HL-60 (cell line): Measurements from ENCODE around the gene ZNHIT6.

Experiments used
- DNase-seq, 2 experiments: peaks; one replicate each; pipeline ENCODE4 v3.0.0-alpha.2; 2010 to 2020; ENCODE audit warnings: low read depth in 1 of 2, low spot score in 1 of 2
- H3K27ac ChIP-seq: fragments of 250-450 bp; sonication (Bioruptor Pico); replicated peaks from 2 replicates; pipeline ENCODE4 v1.5.1; 2020; ENCODE audit warnings: mild to moderate bottlenecking, moderate library complexity
- H3K27me3 ChIP-seq: fragments of 250-450 bp; sonication (Bioruptor Pico); 2 replicates; pipeline ENCODE4 v1.5.1; 2021; ENCODE audit warnings: mild to moderate bottlenecking, moderate library complexity; ENCODE audit not compliant: insufficient read depth, poor library complexity, severe bottlenecking
- H3K4me3 ChIP-seq: replicated peaks from 2 replicates; pipeline ENCODE4 v1.5.1; 2011; ENCODE audit warnings: mild to moderate bottlenecking, control low read depth, low read length; ENCODE audit not compliant: insufficient read depth
- CTCF ChIP-seq: IDR thresholded peaks from one replicate; pipeline ENCODE4 v1.5.1; 2011; ENCODE audit warnings: low read length, control low read depth, inconsistent platforms; ENCODE audit not compliant: insufficient read depth
- GABPA ChIP-seq: IDR thresholded peaks from 2 replicates; pipeline ENCODE4 v1.6.1; 2012; ENCODE audit warnings: low read depth
- POLR2AphosphoS5 ChIP-seq: IDR thresholded peaks from 2 replicates; pipeline ENCODE4 v1.6.1; 2012; ENCODE audit warnings: low read depth
- REST ChIP-seq: IDR thresholded peaks from 2 replicates; pipeline ENCODE4 v1.6.1; 2012; ENCODE audit warnings: low read depth; ENCODE audit not compliant: insufficient replicate concordance
- SPI1 ChIP-seq: IDR thresholded peaks from 2 replicates; pipeline ENCODE4 v1.6.1; 2012; ENCODE audit warnings: low read depth, mild to moderate bottlenecking, borderline replicate concordance

Gene ZNHIT6

GRCh38 chr1:85705940-85706339 is 2.3 kb downstream of the ZNHIT6 start:
- TF ChIP-seq GABPA (no peak), CTCF (no peak), SPI1 (no peak), REST (no peak), POLR2AphosphoS5 (no peak)
- H3K27ac ChIP-seq, result no peak overlapping the region; the same call in 1 of the 2 replicates
- H3K4me3 ChIP-seq, result no peak overlapping the region
- no peaks in the 10 kb centered on the region for H3K27me3 ChIP-seq
- no peak for DNase-seq

- DNase-seq, result no peak
- Histone ChIP-seq H3K4me3 (no peak overlapping the region), H3K27me3 (no peaks in the 10 kb centered on the region), H3K27ac (no peak overlapping the region)
- no peak for TF ChIP-seq POLR2AphosphoS5
Observed at GRCh38 chr1:85700422-85700821, 7.8 kb downstream of the ZNHIT6 start.

- Histone ChIP-seq H3K4me3 (no peak overlapping the region), H3K27me3 (no peaks in the 10 kb centered on the region), H3K27ac (no peak overlapping the region)
- DNase-seq, result no peak
- no peak for TF ChIP-seq REST
- no peak for TF ChIP-seq POLR2AphosphoS5
- TF ChIP-seq SPI1, result no peak
- no peak for TF ChIP-seq GABPA
- TF ChIP-seq CTCF, result no peak
Observed at GRCh38 chr1:85697895-85698294, 10.3 kb downstream of the ZNHIT6 start.

GRCh38 chr1:85692730-85693314 is 15.4 kb downstream of the ZNHIT6 start:
- Histone ChIP-seq H3K27me3 (no peaks in the 10 kb centered on the region), H3K27ac (no peak overlapping the region), H3K4me3 (no peak overlapping the region)
- DNase-seq, result no peak
- TF ChIP-seq REST, result no peak
- no peak for TF ChIP-seq SPI1
- no peak for TF ChIP-seq GABPA
- TF ChIP-seq CTCF, result no peak
- TF ChIP-seq POLR2AphosphoS5, result no peak
